Endothelial cell of umbilical vein (primary cell): ENCODE data around the gene DHDH. TPM values are rescaled to one million over a fixed set of nuclear protein-coding genes. Genes with fewer than 3 reads are reported as not detected.

Experiments
- BruUV-seq: library from RNA; stranded (reverse); fragments of 400-500 nt; replicated peaks from 2 replicates; lab custom pipeline; 2021; lab: Mats Ljungman, UMichigan
- CTCF ChIA-PET: fragments of 300-600, 350-600 bp; sonication (Branson Sonifier 250); formaldehyde crosslinking; loops from one replicate; lab custom pipeline; 2021; ENCODE audit warnings: antibody characterized with exemption, inconsistent platforms; lab: Charles Lee
- POLR2A ChIA-PET: fragments of 300-600, 350-600 bp; sonication (Branson Sonifier 250); formaldehyde crosslinking; loops from one replicate; lab custom pipeline; 2021; ENCODE audit warnings: antibody characterized with exemption, inconsistent platforms; lab: Charles Lee
- DNase-seq: peaks from one replicate; pipeline ENCODE4 v3.0.0-alpha.2; 2011; ENCODE audit warnings: low read depth, low spot score
- FAIRE-seq: peaks from 2 replicates; lab custom pipeline; 2011; peaks lifted over from hg19 to GRCh38; lab: Jason Lieb, UNC
- H2AFZ ChIP-seq: 2 replicates; pipeline ENCODE4 v1.6.0; 2012; ENCODE audit warnings: low read depth, low read length, control low read depth, inconsistent platforms
- H3K27ac ChIP-seq: 2 replicates; pipeline ENCODE4 v1.5.1; 2011; ENCODE audit warnings: low read depth, mild to moderate bottlenecking, control low read depth, low read length, moderate library complexity; ENCODE audit not compliant: insufficient read depth
- H3K27me3 ChIP-seq, 2 experiments: 2 replicates each; pipeline versions ENCODE4 v1.6.0 to v1.6.1; 2011; ENCODE audit warnings: low read length in 2 of 2, mixed read lengths in 1 of 2; ENCODE audit not compliant: control insufficient read depth in 2 of 2, insufficient read depth in 2 of 2
- H3K36me3 ChIP-seq, 2 experiments: 2 replicates in 1 of 2; 3 replicates in 1 of 2; pipeline ENCODE4 v1.5.1; 2011; ENCODE audit warnings: low read length in 2 of 2, mild to moderate bottlenecking in 1 of 2, moderate library complexity in 1 of 2; ENCODE audit not compliant: control insufficient read depth in 2 of 2, insufficient read depth in 2 of 2; ENCODE audit errors: extremely low read depth in 1 of 2
- H3K4me1 ChIP-seq: 3 replicates; pipeline ENCODE4 v1.5.1; 2011; ENCODE audit warnings: mild to moderate bottlenecking, low read length; ENCODE audit not compliant: control insufficient read depth, insufficient read depth; ENCODE audit errors: extremely low read depth
- H3K4me2 ChIP-seq: 2 replicates; pipeline ENCODE4 v1.6.1; 2011; ENCODE audit warnings: low read length, control low read depth, mixed read lengths; ENCODE audit not compliant: insufficient read depth
- H3K4me3 ChIP-seq, 3 experiments: fragments of 200-600 bp in 1 of 3; sonication (generic), shearing (Covaris generic) in 1 of 3; replicated peaks in 1 of 3; 2 replicates each; pipeline ENCODE4 v1.5.1; 2011 to 2016; ENCODE audit warnings: control low read depth in 3 of 3, low read length in 3 of 3, mild to moderate bottlenecking in 2 of 3, inconsistent platforms in 1 of 3, low read depth in 1 of 3, moderate library complexity in 1 of 3; ENCODE audit not compliant: insufficient read depth in 1 of 3
- H3K79me2 ChIP-seq: 2 replicates; pipeline ENCODE4 v1.6.0; 2012; ENCODE audit warnings: low read length, inconsistent platforms; ENCODE audit not compliant: control insufficient read depth, insufficient read depth
- H3K9ac ChIP-seq: replicated peaks from 2 replicates; pipeline ENCODE3; 2011; ENCODE audit warnings: low read length, control low read depth; ENCODE audit not compliant: insufficient read depth; ENCODE audit errors: extremely low read depth
- H3K9me1 ChIP-seq: replicated peaks from 3 replicates; pipeline ENCODE4 v1.6.0; 2011; ENCODE audit warnings: mild to moderate bottlenecking, low read length; ENCODE audit not compliant: control insufficient read depth, insufficient read depth; ENCODE audit errors: extremely low read depth
- H3K9me3 ChIP-seq: replicated peaks from 2 replicates; pipeline ENCODE4 v1.5.1; 2012; ENCODE audit warnings: low read length, inconsistent platforms; ENCODE audit not compliant: control insufficient read depth, insufficient read depth
- H4K20me1 ChIP-seq: replicated peaks from 2 replicates; pipeline ENCODE3; 2011; ENCODE audit warnings: mild to moderate bottlenecking, low read length; ENCODE audit not compliant: control insufficient read depth, insufficient read depth; ENCODE audit errors: extremely low read depth
- CTCF ChIP-seq, 2 donors: IDR thresholded peaks; 1 replicate in 1 of 2; 2 replicates in 1 of 2; pipeline ENCODE4 v1.5.1; 2011; ENCODE audit warnings: low read length in 2 of 2, mild to moderate bottlenecking in 2 of 2, moderate library complexity in 2 of 2, control low read depth in 1 of 2, inconsistent platforms in 1 of 2, low read depth in 1 of 2; ENCODE audit not compliant: insufficient read depth in 1 of 2; ENCODE audit errors: extremely low read depth in 1 of 2
- EZH2 ChIP-seq: IDR thresholded peaks from 2 replicates; pipeline ENCODE4 v1.6.1; 2012; ENCODE audit warnings: borderline replicate concordance, low read depth, mild to moderate bottlenecking, moderate library complexity, low read length, inconsistent platforms; ENCODE audit not compliant: severe bottlenecking
- FOS ChIP-seq: IDR thresholded peaks from 2 replicates; pipeline ENCODE4 v1.6.1; 2011; ENCODE audit warnings: mild to moderate bottlenecking, low read length, moderate library complexity, borderline replicate concordance; ENCODE audit not compliant: insufficient read depth
- GATA2 ChIP-seq: IDR thresholded peaks from 2 replicates; pipeline ENCODE4 v1.7.0; 2011; ENCODE audit warnings: low read depth, mild to moderate bottlenecking, moderate library complexity, mixed read lengths, low read length; ENCODE audit not compliant: insufficient read length, insufficient read depth
- JUN ChIP-seq: IDR thresholded peaks from 2 replicates; pipeline ENCODE4 v1.6.1; 2011; ENCODE audit warnings: borderline replicate concordance, low read depth; ENCODE audit not compliant: insufficient read length, insufficient read depth
- MYC ChIP-seq: IDR thresholded peaks from one replicate; pipeline ENCODE4 v1.6.1; 2011; ENCODE audit warnings: mild to moderate bottlenecking, low read depth, low read length
- POLR2A ChIP-seq: IDR thresholded peaks from 2 replicates; pipeline ENCODE4 v1.6.1; 2012; ENCODE audit warnings: low read depth, mild to moderate bottlenecking, control low read depth, low read length
- POLR2AphosphoS5 ChIP-seq: IDR thresholded peaks from 2 replicates; pipeline ENCODE4 v1.6.1; 2012; ENCODE audit warnings: low read depth, mild to moderate bottlenecking, control low read depth, low read length, moderate library complexity; ENCODE audit not compliant: insufficient read depth
- dilution Hi-C: fragments of 300-500 bp; cut with MboI; formaldehyde crosslinking; loops from one replicate; pipeline ENCODE4 v1.15.0; 2019; ENCODE audit warnings: low sequenced_read_pairs; ENCODE audit not compliant: extremely low pct_ligation_motif_present
- intact Hi-C: fragments of 100-400 bp; cut with micrococcal nuclease; formaldehyde crosslinking; loops from one replicate; pipeline ENCODE4 v1.10.0; 2022
- polyA plus RNA-seq, 4 experiments: library from polyadenylated mRNA; depleted of rRNA in 3 of 4; stranded (reverse) in 3 of 4; unstranded in 1 of 4; fragments of >200 nt; gene quantifications; 2 replicates each; pipeline versions ENCODE4 v1.2.1 to v1.2.3, GENCODE V29; 2011 to 2012; ENCODE audit warnings: missing spikeins in 1 of 4
- total RNA-seq: library from RNA; stranded (reverse); gene quantifications from 2 replicates; pipeline ENCODE4 v1.2.3, GENCODE V29; 2021
- TF ChIP-seq, protein P1 (sequence below): IDR thresholded peaks from 2 replicates; pipeline ENCODE4 v1.6.1; 2011; ENCODE audit not compliant: insufficient read depth, insufficient read length

Gene DHDH
- total and polyA plus RNA-seq, 2 donors (not counting 3 experiments of a cell fraction or from before 2014, with no cell fraction given), result not detected

DNA sequence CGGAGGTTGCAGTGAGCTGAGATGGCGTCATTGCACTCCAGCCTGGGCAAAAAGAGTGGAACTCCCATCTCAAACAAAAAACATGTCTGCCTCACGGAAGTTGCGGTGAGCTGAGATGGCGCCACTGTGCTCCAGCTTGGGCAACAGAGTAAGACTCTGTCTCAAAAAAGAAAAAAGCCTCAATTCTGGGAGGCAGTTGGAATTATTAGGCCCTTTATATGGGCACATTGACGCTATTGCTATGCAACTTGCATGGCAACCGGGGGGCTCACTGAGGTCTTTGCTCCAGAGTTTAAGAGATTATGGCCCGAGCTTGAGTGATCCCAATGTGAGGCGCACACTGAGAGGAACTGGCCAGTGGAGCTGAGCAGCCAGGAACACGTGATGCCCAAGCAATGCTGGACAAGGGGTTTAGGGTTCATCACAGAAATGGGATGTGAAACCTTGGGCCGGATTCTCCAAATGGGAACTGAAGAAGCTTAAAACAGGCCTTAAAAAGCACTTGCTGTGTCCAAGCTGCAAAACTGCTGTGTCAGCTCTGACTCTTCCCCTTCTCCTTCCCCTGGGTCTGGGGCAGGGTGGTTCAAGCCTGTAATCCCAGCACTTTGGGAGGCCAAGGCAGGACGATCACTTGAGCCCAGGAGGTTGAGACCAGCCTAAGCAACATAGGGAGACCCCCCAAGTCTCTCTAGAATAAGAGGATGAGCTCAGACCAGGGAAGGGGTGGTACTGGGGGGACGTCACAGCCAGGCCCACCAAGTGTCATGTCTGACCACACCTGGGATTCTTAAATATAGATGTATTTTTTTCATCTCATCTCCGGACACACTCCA is 34.1 kb downstream of the DHDH start:
- H3K9ac ChIP-seq, result no peak overlapping the region
- peaks cover 16% of the 10 kb centered on the region for H3K79me2 ChIP-seq
- H3K27me3 ChIP-seq, result no peaks in the 10 kb centered on the region
- H2AFZ ChIP-seq, result no peak overlapping the region
- ChIA-PET POLR2A (interaction anchor here (0.6 to 2.3 kb wide), 4 partner anchors 87 to 202 kb away, joined by 3 to 14 read pairs (median 4); partner anchors contain the start of gene PPP1R15A), CTCF (interaction anchor here (0.8 to 2.7 kb wide), 7 partner anchors 26 to 180 kb away, joined by 3 to 20 read pairs (median 3); partner anchors contain the start of genes HSD17B14 and RUVBL2)
- H3K36me3 ChIP-seq, result peaks cover 3 to 9% of the 10 kb centered on the region in 2 experiments
- FAIRE-seq (peak; percentile 52), DNase-seq (no peak)
- H3K9me1 ChIP-seq, result no peaks in the 10 kb centered on the region
- dilution Hi-C loops, result no loop called here
- H3K4me2 ChIP-seq, result no peak overlapping the region
- peaks cover 3% of the 10 kb centered on the region for H4K20me1 ChIP-seq
- BruUV-seq, result no TSS peak
- H3K9me3 ChIP-seq, result no peaks in the 10 kb centered on the region
- H3K4me1 ChIP-seq, result peaks cover 18% of the 10 kb centered on the region
- intact Hi-C loops, result no loop called here
- no peak for TF ChIP-seq CTCF (IDR thresholded peaks at IDR 0.05; ENCODE audit: extremely low read depth in 1 of 2, insufficient read depth in 1 of 2, low read depth in 1 of 2, low read length in 2 of 2)
- TF ChIP-seq POLR2A, result peak; percentile 71
- no peak overlapping the region for H3K27ac ChIP-seq
- no peak overlapping the region for H3K4me3 ChIP-seq

- POLR2A ChIA-PET, result interaction anchor here (1.2 to 2.3 kb wide), 3 partner anchors 88 to 96 kb away, joined by 3 to 14 read pairs (median 4); partner anchors contain the start of gene PPP1R15A
- H2AFZ ChIP-seq, result no peak overlapping the region
- dilution Hi-C loops, result no loop called here
- peaks cover 16% of the 10 kb centered on the region for H3K79me2 ChIP-seq
- BruUV-seq, result no TSS peak
- no peak overlapping the region for H3K9ac ChIP-seq
- peaks cover 5 to 9% of the 10 kb centered on the region in 2 experiments for H3K36me3 ChIP-seq
- CTCF ChIA-PET, result interaction anchor here (0.8 to 2.7 kb wide), 6 partner anchors 31 to 180 kb away, joined by 3 to 20 read pairs (median 8); partner anchors contain the start of gene HSD17B14
- no peak overlapping the region for H3K27ac ChIP-seq
- H3K4me3 ChIP-seq, result no peak overlapping the region
- H3K9me3 ChIP-seq, result no peaks in the 10 kb centered on the region
- peaks cover 3% of the 10 kb centered on the region for H4K20me1 ChIP-seq
- intact Hi-C loops, result no loop called here
- DNase-seq (no peak), FAIRE-seq (no peak)
- TF ChIP-seq, protein P1, sequence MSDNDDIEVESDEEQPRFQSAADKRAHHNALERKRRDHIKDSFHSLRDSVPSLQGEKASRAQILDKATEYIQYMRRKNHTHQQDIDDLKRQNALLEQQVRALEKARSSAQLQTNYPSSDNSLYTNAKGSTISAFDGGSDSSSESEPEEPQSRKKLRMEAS, result no peak
- TF ChIP-seq CTCF (IDR thresholded peaks at IDR 0.05; ENCODE audit: extremely low read depth in 1 of 2, insufficient read depth in 1 of 2, low read depth in 1 of 2, low read length in 2 of 2) (no peak), EZH2 (no peak), POLR2A (no peak), MYC (no peak), FOS (no peak), GATA2 (no peak), JUN (no peak), POLR2AphosphoS5 (no peak)
- H3K4me2 ChIP-seq, result no peak overlapping the region
- peaks cover 16% of the 10 kb centered on the region for H3K4me1 ChIP-seq
- no peaks in the 10 kb centered on the region for H3K27me3 ChIP-seq
- no peaks in the 10 kb centered on the region for H3K9me1 ChIP-seq
These were observed 34.7 kb downstream of the DHDH start for GRCh38 chr19:48968179-48968661.
